Liver (tissue), 3 donors: Measurements from ENCODE around the gene ATXN10.

Experiments
- CTCF ChIP-seq: fragments of 150-350 bp; IDR thresholded peaks from 2 replicates; pipeline ENCODE4 v1.5.1; 2017; ENCODE audit warnings: improper control_type of control experiment, low read depth, low read length; ENCODE audit not compliant: missing input control
- EGR1 ChIP-seq, 2 donors: IDR thresholded peaks; 2 replicates each; pipeline ENCODE4 v1.6.1; 2016 to 2018; ENCODE audit warnings: antibody characterized with exemption in 2 of 2, low read depth in 2 of 2
- FOXA1 ChIP-seq: IDR thresholded peaks from 2 replicates; pipeline ENCODE4 v1.6.1; 2016; ENCODE audit warnings: antibody characterized with exemption
- GABPA ChIP-seq, 2 donors: IDR thresholded peaks in 1 of 2; conservative IDR thresholded peaks in 1 of 2; 2 replicates each; pipeline ENCODE4 v1.6.1; 2016; ENCODE audit warnings: antibody characterized with exemption in 2 of 2, mild to moderate bottlenecking in 1 of 2, moderate library complexity in 1 of 2
- JUND ChIP-seq, 2 donors: IDR thresholded peaks; 2 replicates each; pipeline ENCODE4 v1.6.1; 2016; ENCODE audit warnings: antibody characterized with exemption in 2 of 2
- RAD21 ChIP-seq, 2 donors: IDR thresholded peaks; 2 replicates each; pipeline ENCODE4 v1.6.1; 2016; ENCODE audit warnings: antibody characterized with exemption in 2 of 2, mild to moderate bottlenecking in 2 of 2
- TAF1 ChIP-seq: conservative IDR thresholded peaks from 2 replicates; pipeline ENCODE4 v1.6.1; 2016; ENCODE audit warnings: antibody characterized with exemption, mild to moderate bottlenecking
- YY1 ChIP-seq: IDR thresholded peaks from 2 replicates; pipeline ENCODE4 v1.6.1; 2016; ENCODE audit warnings: antibody characterized with exemption, mild to moderate bottlenecking
- TF ChIP-seq, protein P1 (sequence below): IDR thresholded peaks from 2 replicates; pipeline ENCODE4 v1.6.1; 2016; ENCODE audit warnings: antibody characterized with exemption
- TF ChIP-seq, protein P2 (sequence below): IDR thresholded peaks from 2 replicates; pipeline ENCODE4 v1.6.1; 2016; ENCODE audit warnings: antibody characterized with exemption
- TF ChIP-seq, protein P3 (sequence below): IDR thresholded peaks from 2 replicates; pipeline ENCODE4 v1.6.1; 2016; ENCODE audit warnings: antibody characterized with exemption
- TF ChIP-seq, protein P4 (sequence below): IDR thresholded peaks from 2 replicates; pipeline ENCODE4 v1.6.1; 2016; ENCODE audit warnings: antibody characterized with exemption, mild to moderate bottlenecking
- donor health status: healthy.
- donor health status: healthy.

DNA sequence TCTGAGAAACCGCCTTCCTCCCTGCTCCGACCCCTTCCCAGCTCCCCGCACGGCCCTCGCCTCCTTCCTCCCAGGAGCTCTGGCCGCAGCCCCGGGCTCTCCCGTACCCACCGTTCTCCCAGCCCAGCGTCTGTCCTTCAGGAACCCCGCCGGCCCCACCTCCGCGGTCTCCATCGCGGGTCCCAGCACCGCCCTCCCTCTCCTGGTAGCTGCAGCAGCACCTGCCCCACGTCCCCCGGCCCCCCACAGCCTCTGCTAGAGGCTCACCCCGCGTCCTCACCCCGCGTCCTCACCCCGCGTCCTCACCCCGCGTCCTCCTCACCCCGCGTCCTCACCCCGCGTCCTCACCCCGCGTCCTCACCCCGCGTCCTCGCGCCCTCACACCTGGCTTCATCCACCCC is 219.4 kb downstream of the ATXN10 start:
- TF ChIP-seq CTCF (no peak), YY1 (no peak), GABPA (IDR thresholded peaks at IDR 0.05 in 1 of 2, conservative IDR thresholded peaks at IDR 0.05 in 1 of 2) (no peak), RAD21 (IDR thresholded peaks at IDR 0.05) (no peak), FOXA1 (no peak), TAF1 (no peak), EGR1 (IDR thresholded peaks at IDR 0.05; ENCODE audit: low read depth in 2 of 2) (no peak), JUND (IDR thresholded peaks at IDR 0.05) (no peak)
- TF ChIP-seq, protein P1, sequence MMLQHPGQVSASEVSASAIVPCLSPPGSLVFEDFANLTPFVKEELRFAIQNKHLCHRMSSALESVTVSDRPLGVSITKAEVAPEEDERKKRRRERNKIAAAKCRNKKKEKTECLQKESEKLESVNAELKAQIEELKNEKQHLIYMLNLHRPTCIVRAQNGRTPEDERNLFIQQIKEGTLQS: no peak
- TF ChIP-seq, protein P2, sequence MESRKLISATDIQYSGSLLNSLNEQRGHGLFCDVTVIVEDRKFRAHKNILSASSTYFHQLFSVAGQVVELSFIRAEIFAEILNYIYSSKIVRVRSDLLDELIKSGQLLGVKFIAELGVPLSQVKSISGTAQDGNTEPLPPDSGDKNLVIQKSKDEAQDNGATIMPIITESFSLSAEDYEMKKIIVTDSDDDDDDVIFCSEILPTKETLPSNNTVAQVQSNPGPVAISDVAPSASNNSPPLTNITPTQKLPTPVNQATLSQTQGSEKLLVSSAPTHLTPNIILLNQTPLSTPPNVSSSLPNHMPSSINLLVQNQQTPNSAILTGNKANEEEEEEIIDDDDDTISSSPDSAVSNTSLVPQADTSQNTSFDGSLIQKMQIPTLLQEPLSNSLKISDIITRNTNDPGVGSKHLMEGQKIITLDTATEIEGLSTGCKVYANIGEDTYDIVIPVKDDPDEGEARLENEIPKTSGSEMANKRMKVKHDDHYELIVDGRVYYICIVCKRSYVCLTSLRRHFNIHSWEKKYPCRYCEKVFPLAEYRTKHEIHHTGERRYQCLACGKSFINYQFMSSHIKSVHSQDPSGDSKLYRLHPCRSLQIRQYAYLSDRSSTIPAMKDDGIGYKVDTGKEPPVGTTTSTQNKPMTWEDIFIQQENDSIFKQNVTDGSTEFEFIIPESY: no peak
- TF ChIP-seq, protein P3, sequence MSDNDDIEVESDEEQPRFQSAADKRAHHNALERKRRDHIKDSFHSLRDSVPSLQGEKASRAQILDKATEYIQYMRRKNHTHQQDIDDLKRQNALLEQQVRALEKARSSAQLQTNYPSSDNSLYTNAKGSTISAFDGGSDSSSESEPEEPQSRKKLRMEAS: no peak
- TF ChIP-seq, protein P4, sequence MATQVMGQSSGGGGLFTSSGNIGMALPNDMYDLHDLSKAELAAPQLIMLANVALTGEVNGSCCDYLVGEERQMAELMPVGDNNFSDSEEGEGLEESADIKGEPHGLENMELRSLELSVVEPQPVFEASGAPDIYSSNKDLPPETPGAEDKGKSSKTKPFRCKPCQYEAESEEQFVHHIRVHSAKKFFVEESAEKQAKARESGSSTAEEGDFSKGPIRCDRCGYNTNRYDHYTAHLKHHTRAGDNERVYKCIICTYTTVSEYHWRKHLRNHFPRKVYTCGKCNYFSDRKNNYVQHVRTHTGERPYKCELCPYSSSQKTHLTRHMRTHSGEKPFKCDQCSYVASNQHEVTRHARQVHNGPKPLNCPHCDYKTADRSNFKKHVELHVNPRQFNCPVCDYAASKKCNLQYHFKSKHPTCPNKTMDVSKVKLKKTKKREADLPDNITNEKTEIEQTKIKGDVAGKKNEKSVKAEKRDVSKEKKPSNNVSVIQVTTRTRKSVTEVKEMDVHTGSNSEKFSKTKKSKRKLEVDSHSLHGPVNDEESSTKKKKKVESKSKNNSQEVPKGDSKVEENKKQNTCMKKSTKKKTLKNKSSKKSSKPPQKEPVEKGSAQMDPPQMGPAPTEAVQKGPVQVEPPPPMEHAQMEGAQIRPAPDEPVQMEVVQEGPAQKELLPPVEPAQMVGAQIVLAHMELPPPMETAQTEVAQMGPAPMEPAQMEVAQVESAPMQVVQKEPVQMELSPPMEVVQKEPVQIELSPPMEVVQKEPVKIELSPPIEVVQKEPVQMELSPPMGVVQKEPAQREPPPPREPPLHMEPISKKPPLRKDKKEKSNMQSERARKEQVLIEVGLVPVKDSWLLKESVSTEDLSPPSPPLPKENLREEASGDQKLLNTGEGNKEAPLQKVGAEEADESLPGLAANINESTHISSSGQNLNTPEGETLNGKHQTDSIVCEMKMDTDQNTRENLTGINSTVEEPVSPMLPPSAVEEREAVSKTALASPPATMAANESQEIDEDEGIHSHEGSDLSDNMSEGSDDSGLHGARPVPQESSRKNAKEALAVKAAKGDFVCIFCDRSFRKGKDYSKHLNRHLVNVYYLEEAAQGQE: no peak
